ENCODE results near the gene SEL1L. TPM values are rescaled to one million over a fixed set of nuclear protein-coding genes. Genes with fewer than 3 reads are reported as not detected.

The SEL1L gene
- total and polyA plus RNA-seq, 2 experiments from 2014 or later = 20.6 to 22.6 TPM

DNA sequence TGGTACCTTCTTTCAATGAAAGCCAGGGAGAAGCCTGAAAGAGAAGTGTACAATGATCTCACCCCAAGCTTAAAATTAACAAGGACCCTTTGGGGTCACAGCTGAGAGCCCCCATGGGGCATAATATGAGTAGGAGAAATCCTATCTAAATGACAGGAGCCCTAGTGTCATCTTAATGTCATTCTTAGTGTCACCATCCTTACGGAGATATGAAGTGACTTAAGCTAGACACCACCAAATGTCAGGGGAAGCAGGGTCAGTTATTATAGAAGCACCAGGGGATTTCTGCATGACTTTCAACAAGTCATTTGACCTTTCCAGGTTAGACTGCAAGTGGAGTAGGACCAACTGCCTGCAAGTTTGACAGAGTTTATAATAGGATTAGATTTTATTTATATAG lies 104.6 kb downstream of the SEL1L start:
- Histone ChIP-seq H2AFZ (no peak overlapping the region), H3K4me2 (no peak overlapping the region), H3K4me3 (no peak overlapping the region), H4K20me1 (replicated peaks; ENCODE audit: insufficient read depth) (peaks cover 4% of the 10 kb centered on the region; the same call in 1 of the 2 replicates), H3F3A (replicated peaks; ENCODE audit: low read depth) (no peaks in the 10 kb centered on the region), H3K9me2 (ENCODE audit: insufficient read depth) (no peaks in the 10 kb centered on the region), H3K27ac (ENCODE audit: low read depth) (no peak overlapping the region), H3K27me3 (ENCODE audit: insufficient read depth) (no peaks in the 10 kb centered on the region), H3K4me1 (ENCODE audit: insufficient read depth) (peaks cover 34% of the 10 kb centered on the region), H3K79me2 (replicated peaks; ENCODE audit: insufficient read depth) (peaks cover 85% of the 10 kb centered on the region), H3K36me3 (ENCODE audit: insufficient read depth) (no peaks in the 10 kb centered on the region)
- DNase-seq (ENCODE audit: low spot score) (no peak), ATAC-seq (no peak)
- peaks cover 48% of the 10 kb centered on the region for H3K4me1 Mint-ChIP-seq
- H3K9me3 Mint-ChIP-seq = no peaks in the 10 kb centered on the region
- H3K4me3 Mint-ChIP-seq = no peak overlapping the region
- no peak overlapping the region for H3K27ac Mint-ChIP-seq
- H3K27me3 Mint-ChIP-seq (ENCODE audit: insufficient read depth, low read depth, poor library complexity) = peaks cover 2% of the 10 kb centered on the region
- peaks cover 35% of the 10 kb centered on the region for H3K36me3 Mint-ChIP-seq (ENCODE audit: low read depth)
- TF ChIP-seq, protein P1, sequence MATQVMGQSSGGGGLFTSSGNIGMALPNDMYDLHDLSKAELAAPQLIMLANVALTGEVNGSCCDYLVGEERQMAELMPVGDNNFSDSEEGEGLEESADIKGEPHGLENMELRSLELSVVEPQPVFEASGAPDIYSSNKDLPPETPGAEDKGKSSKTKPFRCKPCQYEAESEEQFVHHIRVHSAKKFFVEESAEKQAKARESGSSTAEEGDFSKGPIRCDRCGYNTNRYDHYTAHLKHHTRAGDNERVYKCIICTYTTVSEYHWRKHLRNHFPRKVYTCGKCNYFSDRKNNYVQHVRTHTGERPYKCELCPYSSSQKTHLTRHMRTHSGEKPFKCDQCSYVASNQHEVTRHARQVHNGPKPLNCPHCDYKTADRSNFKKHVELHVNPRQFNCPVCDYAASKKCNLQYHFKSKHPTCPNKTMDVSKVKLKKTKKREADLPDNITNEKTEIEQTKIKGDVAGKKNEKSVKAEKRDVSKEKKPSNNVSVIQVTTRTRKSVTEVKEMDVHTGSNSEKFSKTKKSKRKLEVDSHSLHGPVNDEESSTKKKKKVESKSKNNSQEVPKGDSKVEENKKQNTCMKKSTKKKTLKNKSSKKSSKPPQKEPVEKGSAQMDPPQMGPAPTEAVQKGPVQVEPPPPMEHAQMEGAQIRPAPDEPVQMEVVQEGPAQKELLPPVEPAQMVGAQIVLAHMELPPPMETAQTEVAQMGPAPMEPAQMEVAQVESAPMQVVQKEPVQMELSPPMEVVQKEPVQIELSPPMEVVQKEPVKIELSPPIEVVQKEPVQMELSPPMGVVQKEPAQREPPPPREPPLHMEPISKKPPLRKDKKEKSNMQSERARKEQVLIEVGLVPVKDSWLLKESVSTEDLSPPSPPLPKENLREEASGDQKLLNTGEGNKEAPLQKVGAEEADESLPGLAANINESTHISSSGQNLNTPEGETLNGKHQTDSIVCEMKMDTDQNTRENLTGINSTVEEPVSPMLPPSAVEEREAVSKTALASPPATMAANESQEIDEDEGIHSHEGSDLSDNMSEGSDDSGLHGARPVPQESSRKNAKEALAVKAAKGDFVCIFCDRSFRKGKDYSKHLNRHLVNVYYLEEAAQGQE (IDR thresholded peaks at IDR 0.05; ENCODE audit: unreplicated experiment) = no peak

DNA sequence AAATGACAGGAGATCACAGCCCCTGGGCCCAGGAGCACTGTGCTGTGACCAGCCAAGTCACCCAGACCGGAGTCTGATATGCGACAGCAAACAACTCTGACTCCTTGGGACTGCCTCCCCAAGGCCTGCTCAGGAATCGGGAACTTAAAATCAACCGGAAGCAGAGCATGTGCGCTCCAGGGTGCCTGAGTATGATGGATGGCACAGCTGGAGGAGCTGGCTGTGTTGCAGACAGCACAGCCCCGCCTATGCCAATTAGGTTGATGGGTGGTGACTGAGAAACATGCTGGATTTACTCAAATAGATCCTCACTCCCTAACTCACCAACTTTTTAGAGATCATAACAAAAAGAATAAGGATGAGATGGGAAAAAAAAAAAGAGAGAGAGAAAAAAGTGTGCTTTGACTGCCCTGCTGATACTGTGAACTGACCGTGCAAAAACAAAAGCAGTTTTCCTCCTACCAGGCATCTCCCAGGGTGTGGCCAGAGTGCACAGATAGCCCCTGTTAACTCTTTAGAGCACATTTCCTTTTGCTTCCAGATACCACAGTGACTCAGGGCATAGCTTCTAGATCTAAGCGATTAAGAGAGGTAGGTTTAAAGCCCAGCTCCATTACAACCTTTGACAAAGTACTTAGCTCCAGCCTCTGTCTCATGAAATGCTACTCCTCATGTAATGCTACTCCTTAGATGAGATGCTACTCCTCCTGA lies 106.2 kb downstream of the SEL1L start:
- H3K36me3 Mint-ChIP-seq (ENCODE audit: low read depth) = peaks cover 47% of the 10 kb centered on the region
- H4K20me1 ChIP-seq (replicated peaks; ENCODE audit: insufficient read depth) = no peaks in the 10 kb centered on the region; the same call in 1 of the 2 replicates
- peak overlapping the region; percentile 65; the same call in 1 of the 2 replicates for H3K27ac Mint-ChIP-seq
- no peaks in the 10 kb centered on the region for H3K27me3 Mint-ChIP-seq (ENCODE audit: insufficient read depth, low read depth, poor library complexity)
- peaks cover 19% of the 10 kb centered on the region for H3K4me1 ChIP-seq (ENCODE audit: insufficient read depth)
- ATAC-seq = peak; percentile 73
- no peaks in the 10 kb centered on the region for H3K9me2 ChIP-seq (ENCODE audit: insufficient read depth)
- no peak overlapping the region; the same call in 1 of the 2 replicates for H2AFZ ChIP-seq
- H3K4me1 Mint-ChIP-seq = peaks cover 33% of the 10 kb centered on the region
- DNase-seq (ENCODE audit: low spot score) = no peak
- H3K27ac ChIP-seq (ENCODE audit: low read depth) = no peak overlapping the region
- H3K9me3 Mint-ChIP-seq = no peaks in the 10 kb centered on the region
- no peaks in the 10 kb centered on the region for H3K36me3 ChIP-seq (ENCODE audit: insufficient read depth)
- no peak overlapping the region for H3K4me3 Mint-ChIP-seq
- H3K4me3 ChIP-seq = no peak overlapping the region
- H3K79me2 ChIP-seq (replicated peaks; ENCODE audit: insufficient read depth) = peaks cover 76% of the 10 kb centered on the region
- no peaks in the 10 kb centered on the region for H3F3A ChIP-seq (replicated peaks; ENCODE audit: low read depth)
- H3K27me3 ChIP-seq (ENCODE audit: insufficient read depth) = no peaks in the 10 kb centered on the region
- peak overlapping the region; percentile 15; the same call in 1 of the 2 replicates for H3K4me2 ChIP-seq
- no peak for TF ChIP-seq ZNF114 (CRISPR knock-in tag; IDR thresholded peaks at IDR 0.05)
- no peak for TF ChIP-seq ZNF331 (CRISPR knock-in tag; IDR thresholded peaks at IDR 0.05; ENCODE audit: low read depth)
- TF ChIP-seq, protein P2, sequence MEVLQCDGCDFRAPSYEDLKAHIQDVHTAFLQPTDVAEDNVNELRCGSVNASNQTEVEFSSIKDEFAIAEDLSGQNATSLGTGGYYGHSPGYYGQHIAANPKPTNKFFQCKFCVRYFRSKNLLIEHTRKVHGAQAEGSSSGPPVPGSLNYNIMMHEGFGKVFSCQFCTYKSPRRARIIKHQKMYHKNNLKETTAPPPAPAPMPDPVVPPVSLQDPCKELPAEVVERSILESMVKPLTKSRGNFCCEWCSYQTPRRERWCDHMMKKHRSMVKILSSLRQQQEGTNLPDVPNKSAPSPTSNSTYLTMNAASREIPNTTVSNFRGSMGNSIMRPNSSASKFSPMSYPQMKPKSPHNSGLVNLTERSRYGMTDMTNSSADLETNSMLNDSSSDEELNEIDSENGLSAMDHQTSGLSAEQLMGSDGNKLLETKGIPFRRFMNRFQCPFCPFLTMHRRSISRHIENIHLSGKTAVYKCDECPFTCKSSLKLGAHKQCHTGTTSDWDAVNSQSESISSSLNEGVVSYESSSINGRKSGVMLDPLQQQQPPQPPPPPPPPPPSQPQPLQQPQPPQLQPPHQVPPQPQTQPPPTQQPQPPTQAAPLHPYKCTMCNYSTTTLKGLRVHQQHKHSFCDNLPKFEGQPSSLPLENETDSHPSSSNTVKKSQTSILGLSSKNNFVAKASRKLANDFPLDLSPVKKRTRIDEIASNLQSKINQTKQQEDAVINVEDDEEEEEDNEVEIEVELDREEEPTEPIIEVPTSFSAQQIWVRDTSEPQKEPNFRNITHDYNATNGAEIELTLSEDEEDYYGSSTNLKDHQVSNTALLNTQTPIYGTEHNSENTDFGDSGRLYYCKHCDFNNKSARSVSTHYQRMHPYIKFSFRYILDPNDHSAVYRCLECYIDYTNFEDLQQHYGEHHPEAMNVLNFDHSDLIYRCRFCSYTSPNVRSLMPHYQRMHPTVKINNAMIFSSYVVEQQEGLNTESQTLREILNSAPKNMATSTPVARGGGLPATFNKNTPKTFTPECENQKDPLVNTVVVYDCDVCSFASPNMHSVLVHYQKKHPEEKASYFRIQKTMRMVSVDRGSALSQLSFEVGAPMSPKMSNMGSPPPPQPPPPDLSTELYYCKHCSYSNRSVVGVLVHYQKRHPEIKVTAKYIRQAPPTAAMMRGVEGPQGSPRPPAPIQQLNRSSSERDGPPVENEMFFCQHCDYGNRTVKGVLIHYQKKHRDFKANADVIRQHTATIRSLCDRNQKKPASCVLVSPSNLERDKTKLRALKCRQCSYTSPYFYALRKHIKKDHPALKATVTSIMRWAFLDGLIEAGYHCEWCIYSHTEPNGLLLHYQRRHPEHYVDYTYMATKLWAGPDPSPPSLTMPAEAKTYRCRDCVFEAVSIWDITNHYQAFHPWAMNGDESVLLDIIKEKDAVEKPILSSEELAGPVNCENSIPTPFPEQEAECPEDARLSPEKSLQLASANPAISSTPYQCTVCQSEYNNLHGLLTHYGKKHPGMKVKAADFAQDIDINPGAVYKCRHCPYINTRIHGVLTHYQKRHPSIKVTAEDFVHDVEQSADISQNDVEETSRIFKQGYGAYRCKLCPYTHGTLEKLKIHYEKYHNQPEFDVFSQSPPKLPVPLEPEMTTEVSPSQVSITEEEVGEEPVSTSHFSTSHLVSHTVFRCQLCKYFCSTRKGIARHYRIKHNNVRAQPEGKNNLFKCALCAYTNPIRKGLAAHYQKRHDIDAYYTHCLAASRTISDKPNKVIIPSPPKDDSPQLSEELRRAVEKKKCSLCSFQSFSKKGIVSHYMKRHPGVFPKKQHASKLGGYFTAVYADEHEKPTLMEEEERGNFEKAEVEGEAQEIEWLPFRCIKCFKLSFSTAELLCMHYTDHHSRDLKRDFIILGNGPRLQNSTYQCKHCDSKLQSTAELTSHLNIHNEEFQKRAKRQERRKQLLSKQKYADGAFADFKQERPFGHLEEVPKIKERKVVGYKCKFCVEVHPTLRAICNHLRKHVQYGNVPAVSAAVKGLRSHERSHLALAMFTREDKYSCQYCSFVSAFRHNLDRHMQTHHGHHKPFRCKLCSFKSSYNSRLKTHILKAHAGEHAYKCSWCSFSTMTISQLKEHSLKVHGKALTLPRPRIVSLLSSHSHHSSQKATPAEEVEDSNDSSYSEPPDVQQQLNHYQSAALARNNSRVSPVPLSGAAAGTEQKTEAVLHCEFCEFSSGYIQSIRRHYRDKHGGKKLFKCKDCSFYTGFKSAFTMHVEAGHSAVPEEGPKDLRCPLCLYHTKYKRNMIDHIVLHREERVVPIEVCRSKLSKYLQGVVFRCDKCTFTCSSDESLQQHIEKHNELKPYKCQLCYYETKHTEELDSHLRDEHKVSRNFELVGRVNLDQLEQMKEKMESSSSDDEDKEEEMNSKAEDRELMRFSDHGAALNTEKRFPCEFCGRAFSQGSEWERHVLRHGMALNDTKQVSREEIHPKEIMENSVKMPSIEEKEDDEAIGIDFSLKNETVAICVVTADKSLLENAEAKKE (CRISPR knock-in tag; IDR thresholded peaks at IDR 0.05) = no peak
- TF ChIP-seq, protein P1 (IDR thresholded peaks at IDR 0.05; ENCODE audit: unreplicated experiment) = no peak
- TF ChIP-seq, protein P3, sequence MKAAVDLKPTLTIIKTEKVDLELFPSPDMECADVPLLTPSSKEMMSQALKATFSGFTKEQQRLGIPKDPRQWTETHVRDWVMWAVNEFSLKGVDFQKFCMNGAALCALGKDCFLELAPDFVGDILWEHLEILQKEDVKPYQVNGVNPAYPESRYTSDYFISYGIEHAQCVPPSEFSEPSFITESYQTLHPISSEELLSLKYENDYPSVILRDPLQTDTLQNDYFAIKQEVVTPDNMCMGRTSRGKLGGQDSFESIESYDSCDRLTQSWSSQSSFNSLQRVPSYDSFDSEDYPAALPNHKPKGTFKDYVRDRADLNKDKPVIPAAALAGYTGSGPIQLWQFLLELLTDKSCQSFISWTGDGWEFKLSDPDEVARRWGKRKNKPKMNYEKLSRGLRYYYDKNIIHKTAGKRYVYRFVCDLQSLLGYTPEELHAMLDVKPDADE (IDR thresholded peaks at IDR 0.05) = no peak
